Measurements from ENCODE around the gene DMAC2.
"Not testable (repeated sequence)": the region's sequence is repeated elsewhere in the genome, so short reads cannot be mapped to it uniquely, and the experiment has no call there.

Gene DMAC2

DNA sequence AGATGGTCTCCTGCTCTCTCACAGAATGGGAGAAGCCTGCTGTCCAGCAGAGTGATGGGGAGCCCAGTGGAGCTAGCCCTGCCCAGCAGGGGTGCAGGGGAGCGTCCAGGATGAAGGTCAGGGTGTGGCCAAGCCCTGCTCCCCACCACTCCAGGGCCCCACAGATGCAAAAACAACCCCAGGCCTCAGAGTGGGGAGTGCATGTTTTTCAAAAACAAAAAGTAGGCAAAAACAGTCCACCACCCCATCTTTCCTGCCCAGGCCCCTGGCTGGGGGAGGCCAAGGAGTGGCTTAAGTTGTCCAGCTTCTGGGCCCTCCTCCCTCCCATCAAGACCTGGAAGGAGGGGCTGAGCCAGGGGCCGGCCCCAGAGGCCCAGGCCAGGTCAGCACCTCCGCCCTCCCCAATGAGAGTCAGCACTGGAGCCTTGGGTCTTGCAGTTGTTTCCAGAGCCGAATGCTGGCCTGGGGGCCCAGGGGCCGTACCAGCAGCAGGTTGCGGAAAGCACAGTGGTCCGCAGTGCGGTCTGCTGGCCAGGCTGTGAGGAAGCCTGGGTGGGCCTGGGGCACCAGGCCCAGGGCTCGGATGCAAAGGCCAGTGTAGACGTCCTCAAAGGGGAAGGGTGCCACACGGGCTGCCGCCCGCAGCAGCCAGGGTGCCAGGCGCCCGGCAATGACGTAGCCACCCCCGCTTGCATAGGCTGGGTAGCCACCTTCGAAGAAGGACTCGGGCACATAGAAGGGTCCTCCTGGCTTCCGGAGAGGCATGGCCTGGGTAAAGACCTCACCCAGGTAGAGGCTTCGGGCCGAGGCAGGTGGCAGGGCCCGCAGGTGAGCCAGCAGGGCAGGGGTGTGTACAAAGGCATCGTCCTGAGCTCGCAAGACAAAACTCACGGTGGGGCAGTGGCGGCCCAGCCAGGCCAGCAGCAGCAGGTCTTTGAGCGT, 14.3 kb downstream of the DMAC2 start:
- H3K27ac ChIP-seq: peak overlapping the region in 4 of 21 experiments; percentile 10 to 81 (median 33)
- H3K4me3 ChIP-seq: peak overlapping the region in 2 of 7 experiments; percentile 43 to 45

DNA sequence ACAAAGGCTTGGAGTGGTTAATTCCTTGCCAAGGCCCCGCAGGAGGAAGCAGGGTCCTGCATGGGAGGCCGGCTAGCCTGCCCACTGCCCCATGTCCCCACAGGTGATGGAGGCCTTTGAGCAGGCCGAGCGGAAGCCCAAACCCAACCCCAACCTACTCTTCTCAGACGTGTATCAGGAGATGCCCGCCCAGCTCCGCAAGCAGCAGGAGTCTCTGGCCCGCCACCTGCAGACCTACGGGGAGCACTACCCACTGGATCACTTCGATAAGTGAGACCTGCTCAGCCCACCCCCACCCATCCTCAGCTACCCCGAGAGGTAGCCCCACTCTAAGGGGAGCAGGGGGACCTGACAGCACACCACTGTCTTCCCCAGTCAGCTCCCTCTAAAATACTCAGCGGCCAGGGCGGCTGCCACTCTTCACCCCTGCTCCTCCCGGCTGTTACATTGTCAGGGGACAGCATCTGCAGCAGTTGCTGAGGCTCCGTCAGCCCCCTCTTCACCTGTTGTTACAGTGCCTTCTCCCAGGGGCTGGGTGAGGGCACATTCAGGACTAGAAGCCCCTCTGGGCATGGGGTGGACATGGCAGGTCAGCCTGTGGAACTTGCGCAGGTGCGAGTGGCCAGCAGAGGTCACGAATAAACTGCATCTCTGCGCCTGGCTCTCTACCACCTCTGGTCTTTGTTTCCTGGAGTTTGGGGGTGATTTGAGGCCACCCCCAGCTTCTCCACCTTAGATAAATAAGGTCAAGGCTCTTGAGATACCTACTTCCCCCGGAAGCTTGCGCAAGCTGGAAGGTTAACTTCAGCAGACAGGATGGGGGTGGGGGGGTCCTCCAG, 15.2 kb downstream of the DMAC2 start:
- H3K27ac ChIP-seq: peak overlapping the region in 2 of 21 experiments; percentile 24 to 42

DNA sequence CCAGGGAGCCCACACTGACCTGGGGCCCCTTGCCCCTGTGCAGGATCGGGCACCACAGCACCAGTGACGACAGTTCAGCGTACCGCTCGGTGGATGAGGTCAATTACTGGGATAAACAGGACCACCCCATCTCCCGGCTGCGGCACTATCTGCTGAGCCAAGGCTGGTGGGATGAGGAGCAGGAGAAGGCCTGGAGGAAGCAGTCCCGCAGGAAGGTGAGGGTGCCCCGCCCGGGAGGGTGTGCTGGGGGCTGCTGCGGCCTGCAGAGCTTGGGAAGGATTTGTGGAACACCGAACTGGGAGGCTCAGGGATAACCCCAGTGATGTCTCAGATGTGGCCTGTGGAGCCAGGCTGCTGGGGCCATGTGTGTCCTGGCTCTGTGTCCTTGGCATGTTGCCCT, 16.8 kb downstream of the DMAC2 start:
- Histone ChIP-seq H3K4me3 (no peak overlapping the region), H3K27ac (no peak overlapping the region)

More for the DNA sequence above, 15.2 kb downstream of the DMAC2 start:
- no peak overlapping the region for H3K4me3 ChIP-seq

- Histone ChIP-seq H3K4me3 (no peak overlapping the region), H3K27ac (no peak overlapping the region)
Measured at GRCh38 chr19:41422456-41422855, 17.3 kb downstream of the DMAC2 start.

DNA sequence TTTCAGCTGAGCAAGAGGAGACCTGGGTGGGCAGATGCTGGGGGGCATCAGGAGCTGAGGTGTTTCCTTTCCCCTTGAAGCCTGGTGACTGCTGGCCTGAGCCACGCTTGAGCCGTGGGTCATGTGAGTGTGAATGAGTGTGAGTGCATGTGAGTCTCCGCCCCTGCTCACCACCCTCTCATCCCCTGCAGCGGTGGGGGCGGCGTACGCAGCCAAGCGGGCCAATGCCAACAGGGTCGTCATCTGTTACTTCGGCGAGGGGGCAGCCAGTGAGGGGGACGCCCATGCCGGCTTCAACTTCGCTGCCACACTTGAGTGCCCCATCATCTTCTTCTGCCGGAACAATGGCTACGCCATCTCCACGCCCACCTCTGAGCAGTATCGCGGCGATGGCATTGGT, 17.7 kb downstream of the DMAC2 start:
- H3K27ac ChIP-seq: peak overlapping the region in 2 of 21 experiments; percentile 37 to 70
- H3K4me3 ChIP-seq: no peak overlapping the region

GRCh38 chr19:41421314-41421713, 18.4 kb downstream of the DMAC2 start:
- H3K4me3 ChIP-seq: no peak overlapping the region
- H3K27ac ChIP-seq: peak overlapping the region in 9 of 21 experiments; percentile 20 to 77 (median 42)

DNA sequence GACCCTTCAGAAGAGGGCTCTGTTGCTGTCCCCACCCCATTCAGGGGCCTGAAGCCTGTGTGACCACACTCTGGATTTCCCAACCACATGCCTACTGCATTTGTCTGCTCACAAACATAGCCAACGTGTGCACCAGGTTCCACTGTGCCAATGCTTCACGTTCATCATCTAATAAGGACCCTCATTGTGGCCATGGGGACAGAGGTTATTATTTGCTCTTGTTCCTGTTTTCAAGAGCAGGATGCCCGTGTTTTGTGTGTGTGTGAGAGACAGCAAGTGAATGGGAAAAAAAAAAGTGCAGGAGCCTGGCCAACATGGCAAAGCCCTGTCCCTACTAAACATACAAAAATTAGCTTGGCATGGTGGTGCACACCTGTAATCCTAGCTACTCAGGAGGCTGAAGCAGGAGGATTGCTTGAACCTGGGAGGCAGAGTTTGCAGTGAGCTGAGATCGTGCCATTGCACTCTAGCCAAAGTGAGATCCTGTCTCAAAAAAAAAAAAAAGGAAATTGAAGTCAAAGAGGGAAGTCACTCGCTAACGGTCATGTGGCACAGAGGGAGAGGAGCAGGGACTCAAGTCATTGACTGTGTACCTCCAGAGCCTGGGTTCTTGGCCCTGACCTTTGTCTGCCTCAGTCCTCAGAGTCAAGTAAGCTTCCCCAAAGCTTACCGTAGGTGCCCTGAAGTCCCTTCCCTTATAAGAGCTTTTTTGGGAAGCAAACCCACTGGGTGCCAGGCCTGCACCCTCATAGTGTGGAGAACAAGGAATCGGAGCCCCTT, 19.4 kb downstream of the DMAC2 start:
- H3K27ac ChIP-seq: peak overlapping the region in 12 of 21 experiments; percentile 20 to 77 (median 42)

GRCh38 chr19:41416194-41416674, 23.5 kb downstream of the DMAC2 start:
- Histone ChIP-seq H3K4me3 (no peak overlapping the region), H3K27ac (no peak overlapping the region)

More for the DNA sequence above, 19.4 kb downstream of the DMAC2 start:
- no peak overlapping the region for H3K4me3 ChIP-seq

GRCh38 chr19:41415154-41415571, 24.5 kb downstream of the DMAC2 start:
- Histone ChIP-seq H3K4me3 (no peak overlapping the region), H3K27ac (no peak overlapping the region)

DNA sequence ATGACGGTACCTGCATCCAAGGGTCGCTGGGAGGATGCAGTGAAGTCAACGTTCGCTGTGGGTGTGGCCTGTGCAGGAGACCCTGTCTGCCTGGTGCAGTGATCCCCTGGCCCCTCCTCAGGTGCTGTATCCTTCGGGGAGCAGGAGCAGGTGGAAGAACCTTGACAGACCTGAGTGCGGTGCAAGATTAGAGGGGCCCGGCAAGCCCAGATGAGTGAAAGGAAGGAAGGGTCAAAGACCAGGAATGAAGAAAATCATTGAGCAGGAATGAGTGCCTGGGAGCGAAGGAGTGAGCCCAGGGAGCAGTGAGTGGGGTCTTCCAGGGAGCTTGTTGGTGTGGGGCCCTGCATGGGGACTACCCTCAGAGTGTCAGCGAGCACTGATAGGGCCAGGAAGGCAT, 25.3 kb downstream of the DMAC2 start:
- H3K4me3 ChIP-seq: no peak overlapping the region
- no peak overlapping the region for H3K27ac ChIP-seq

DNA sequence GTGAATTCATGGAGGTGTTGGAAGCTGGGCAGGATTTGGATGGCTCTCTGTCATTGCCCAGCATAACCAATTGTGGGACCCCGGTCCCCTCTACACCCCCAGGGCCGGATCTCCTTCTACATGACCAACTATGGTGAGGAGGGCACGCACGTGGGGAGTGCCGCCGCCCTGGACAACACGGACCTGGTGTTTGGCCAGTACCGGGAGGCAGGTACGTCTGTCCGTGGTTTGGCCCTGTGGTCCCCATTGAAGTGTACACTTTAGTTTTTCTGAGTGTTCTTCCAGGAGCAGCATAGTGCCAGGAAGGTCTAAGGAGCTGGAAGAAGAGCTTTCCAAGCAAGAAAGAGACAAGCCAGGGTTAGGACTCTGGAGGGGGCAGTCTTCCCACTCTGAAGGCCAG, 25.8 kb downstream of the DMAC2 start:
- no peak overlapping the region for H3K4me3 ChIP-seq
- H3K27ac ChIP-seq: no peak overlapping the region

- Histone ChIP-seq H3K27ac (no peak overlapping the region), H3K4me3 (no peak overlapping the region)
Measured at GRCh38 chr19:41412953-41413352, 26.8 kb downstream of the DMAC2 start.

- Histone ChIP-seq H3K4me3 (no peak overlapping the region), H3K27ac (peak overlapping the region in 3 of 21 experiments; percentile 10 to 38 (median 31))
Measured at GRCh38 chr19:41411968-41412265, 27.8 kb downstream of the DMAC2 start.

GRCh38 chr19:41411100-41411967, 28.4 kb downstream of the DMAC2 start:
- Histone ChIP-seq H3K27ac (peak overlapping the region in 4 of 21 experiments; percentile 3 to 51 (median 20)), H3K4me3 (no peak overlapping the region)

DNA sequence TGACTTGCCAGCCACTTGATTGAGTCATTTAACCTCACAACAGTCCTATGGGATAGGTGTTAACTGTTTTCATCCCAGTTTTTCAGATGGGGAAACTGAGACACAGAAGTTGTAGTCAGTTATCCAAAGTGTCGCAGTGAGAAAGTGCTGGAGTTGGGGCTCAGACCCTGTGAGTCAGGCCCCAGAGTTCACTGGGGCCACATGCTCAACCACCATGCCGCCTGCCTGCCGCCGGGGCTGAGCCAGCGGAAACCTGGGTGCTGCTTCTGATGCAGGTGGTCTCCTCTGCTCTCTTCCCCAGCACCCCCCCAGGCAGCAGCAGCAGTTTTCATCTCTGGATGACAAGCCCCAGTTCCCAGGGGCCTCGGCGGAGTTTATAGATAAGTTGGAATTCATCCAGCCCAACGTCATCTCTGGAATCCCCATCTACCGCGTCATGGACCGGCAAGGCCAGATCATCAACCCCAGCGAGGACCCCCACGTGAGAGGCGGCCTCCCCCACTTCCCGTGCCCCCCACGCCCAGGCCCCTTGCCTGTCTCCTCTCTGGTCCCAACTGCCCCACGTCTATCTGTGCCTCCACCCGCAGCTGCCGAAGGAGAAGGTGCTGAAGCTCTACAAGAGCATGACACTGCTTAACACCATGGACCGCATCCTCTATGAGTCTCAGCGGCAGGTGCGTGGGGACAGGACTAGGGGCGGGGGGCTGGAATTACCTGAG, 29.2 kb downstream of the DMAC2 start:
- Histone ChIP-seq H3K27ac (peak overlapping the region in 5 of 21 experiments; percentile 26 to 51 (median 31)), H3K4me3 (no peak overlapping the region)

- Histone ChIP-seq H3K4me3 (no peak overlapping the region), H3K27ac (peak overlapping the region in 6 of 21 experiments; percentile 11 to 69 (median 32))
Measured at GRCh38 chr19:41409288-41409687, 30.4 kb downstream of the DMAC2 start.

- peak overlapping the region in 3 of 21 experiments; percentile 17 to 69 (median 54) for H3K27ac ChIP-seq
- H3K4me3 ChIP-seq: not testable (repeated sequence)
Measured at GRCh38 chr19:41408846-41409245, 30.9 kb downstream of the DMAC2 start.

DNA sequence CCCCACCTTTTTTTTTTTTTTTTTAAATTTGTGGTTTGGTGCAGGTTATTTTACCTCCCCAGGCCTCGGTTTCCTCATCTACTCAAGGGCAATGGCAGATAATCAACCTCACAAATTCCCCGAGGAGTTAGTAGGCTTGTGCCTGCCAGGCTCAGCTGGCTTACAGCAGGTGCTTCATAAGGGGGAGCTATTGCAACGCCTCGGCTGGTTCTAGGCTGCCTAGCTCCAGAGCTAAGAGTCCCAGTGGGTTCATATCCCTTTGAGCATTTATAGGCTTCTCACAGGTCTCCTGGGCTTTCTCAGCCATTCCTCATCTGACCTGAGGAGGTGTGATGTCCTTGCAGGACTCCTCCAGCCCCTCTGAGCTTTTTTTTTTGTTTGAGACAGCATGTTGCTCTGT, 31.5 kb downstream of the DMAC2 start:
- no peak overlapping the region for H3K4me3 ChIP-seq
- peak overlapping the region in 2 of 21 experiments; percentile 13 to 14 for H3K27ac ChIP-seq
